Effector CD4-positive, alpha-beta T cell (primary cell): ENCODE results near the gene CARMIL1.

Experiments
- DNase-seq: peaks from one replicate; pipeline ENCODE4 v3.0.0-alpha.2; 2020

CARMIL1 gene

GRCh38 chr6:25536781-25537180 lies 257.6 kb downstream of the CARMIL1 start:
- no peak for DNase-seq

- no peak for DNase-seq
Measured at GRCh38 chr6:25537349-25538018, 258.3 kb downstream of the CARMIL1 start.

GRCh38 chr6:25541228-25541627 lies 262.1 kb downstream of the CARMIL1 start:
- DNase-seq: no peak

- no peak for DNase-seq
Measured at GRCh38 chr6:25542984-25543910, 264.1 kb downstream of the CARMIL1 start.

GRCh38 chr6:25544833-25545232 lies 265.7 kb downstream of the CARMIL1 start:
- DNase-seq: no peak

- DNase-seq: no peak
Measured at GRCh38 chr6:25547797-25548196, 268.6 kb downstream of the CARMIL1 start.

GRCh38 chr6:25548451-25548850 lies 269.3 kb downstream of the CARMIL1 start:
- no peak for DNase-seq

GRCh38 chr6:25550631-25551030 lies 271.5 kb downstream of the CARMIL1 start:
- DNase-seq: no peak

GRCh38 chr6:25553502-25553901 lies 274.3 kb downstream of the CARMIL1 start:
- no peak for DNase-seq

- no peak for DNase-seq
Measured at GRCh38 chr6:25555188-25555587, 276.0 kb downstream of the CARMIL1 start.

GRCh38 chr6:25556516-25556915 lies 277.3 kb downstream of the CARMIL1 start:
- peak; percentile 71 for DNase-seq

GRCh38 chr6:25558155-25558817 lies 279.1 kb downstream of the CARMIL1 start:
- no peak for DNase-seq

GRCh38 chr6:25560865-25561264 lies 281.7 kb downstream of the CARMIL1 start:
- no peak for DNase-seq

- no peak for DNase-seq
Measured at GRCh38 chr6:25564943-25565342, 285.8 kb downstream of the CARMIL1 start.

- DNase-seq: no peak
Measured at GRCh38 chr6:25570578-25570977, 291.4 kb downstream of the CARMIL1 start.

- DNase-seq: no peak
Measured at GRCh38 chr6:25576919-25577318, 297.7 kb downstream of the CARMIL1 start.

- no peak for DNase-seq
Measured at GRCh38 chr6:25578538-25578937, 299.4 kb downstream of the CARMIL1 start.

GRCh38 chr6:25579391-25579883 lies 300.3 kb downstream of the CARMIL1 start:
- DNase-seq: no peak

GRCh38 chr6:25579902-25580495 lies 300.8 kb downstream of the CARMIL1 start:
- DNase-seq: no peak

- DNase-seq: no peak
Measured at GRCh38 chr6:25582101-25582500, 302.9 kb downstream of the CARMIL1 start.

- DNase-seq: no peak
Measured at GRCh38 chr6:25583099-25583498, 303.9 kb downstream of the CARMIL1 start.

- DNase-seq: no peak
Measured at GRCh38 chr6:25583906-25584305, 304.7 kb downstream of the CARMIL1 start.

- DNase-seq: no peak
Measured at GRCh38 chr6:25585225-25585624, 306.1 kb downstream of the CARMIL1 start.
